Activated effector memory CD4-positive, alpha-beta T cell treated with anti-CD3 and anti-CD28 coated beads, Interleukin-2, amount 50 U/mL, for 16 hours (primary cell): ENCODE results near the gene ANKRD36C.
A peak's percentile ranks its signal among the peaks of the same experiment; 100 is the strongest.
"Not testable (repeated sequence)": the region's sequence is repeated elsewhere in the genome, so short reads cannot be mapped to it uniquely, and the experiment has no call there.

Source experiments
- DNase-seq: peaks from one replicate; pipeline ENCODE4 v3.0.0-alpha.2; 2020

The ANKRD36C gene

GRCh38 chr2:96006248-96006647 is 14.6 kb upstream of the ANKRD36C start:
- not testable (repeated sequence) for DNase-seq

- peak; percentile 75 for DNase-seq
Measured at GRCh38 chr2:95992520-95993272, 1.1 kb upstream of the ANKRD36C start.

- peak; percentile 76 for DNase-seq
Measured at GRCh38 chr2:95992102-95992501, 478 bp upstream of the ANKRD36C start.

GRCh38 chr2:95990884-95991283 is 740 bp downstream of the ANKRD36C start:
- DNase-seq = not testable (repeated sequence)

- not testable (repeated sequence) for DNase-seq
Measured at GRCh38 chr2:95951662-95952061, 40.0 kb downstream of the ANKRD36C start.

GRCh38 chr2:95948039-95948438 is 43.6 kb downstream of the ANKRD36C start:
- not testable (repeated sequence) for DNase-seq

GRCh38 chr2:95939947-95940346 is 51.7 kb downstream of the ANKRD36C start:
- DNase-seq = not testable (repeated sequence)

- not testable (repeated sequence) for DNase-seq
Measured at GRCh38 chr2:95930740-95931139, 60.9 kb downstream of the ANKRD36C start.

- DNase-seq = not testable (repeated sequence)
Measured at GRCh38 chr2:95917007-95917406, 74.6 kb downstream of the ANKRD36C start.

- DNase-seq = not testable (repeated sequence)
Measured at GRCh38 chr2:95915131-95915530, 76.5 kb downstream of the ANKRD36C start.

GRCh38 chr2:95911431-95911830 is 80.2 kb downstream of the ANKRD36C start:
- not testable (repeated sequence) for DNase-seq

- DNase-seq = not testable (repeated sequence)
Measured at GRCh38 chr2:95894443-95894842, 97.2 kb downstream of the ANKRD36C start.

- DNase-seq = not testable (repeated sequence)
Measured at GRCh38 chr2:95867929-95868328, 123.7 kb downstream of the ANKRD36C start.

- not testable (repeated sequence) for DNase-seq
Measured at GRCh38 chr2:95867047-95867677, 124.5 kb downstream of the ANKRD36C start.

GRCh38 chr2:95862121-95862520 is 129.5 kb downstream of the ANKRD36C start:
- not testable (repeated sequence) for DNase-seq

GRCh38 chr2:95836151-95836550 is 155.5 kb downstream of the ANKRD36C start:
- no peak for DNase-seq

- DNase-seq = not testable (repeated sequence)
Measured at GRCh38 chr2:95834077-95835013, 157.3 kb downstream of the ANKRD36C start.

- not testable (repeated sequence) for DNase-seq
Measured at GRCh38 chr2:95824218-95824617, 167.4 kb downstream of the ANKRD36C start.

- not testable (repeated sequence) for DNase-seq
Measured at GRCh38 chr2:95817521-95817920, 174.1 kb downstream of the ANKRD36C start.

- not testable (repeated sequence) for DNase-seq
Measured at GRCh38 chr2:95813311-95813710, 178.3 kb downstream of the ANKRD36C start.

- no peak for DNase-seq
Measured at GRCh38 chr2:95799892-95800291, 191.7 kb downstream of the ANKRD36C start.

- DNase-seq = not testable (repeated sequence)
Measured at GRCh38 chr2:95799147-95799889, 192.3 kb downstream of the ANKRD36C start.
